Measurements from ENCODE around the gene TASOR2. TPM values are rescaled to one million over a fixed set of nuclear protein-coding genes. Genes with fewer than 3 reads are reported as not detected.
A peak's percentile ranks its signal among the peaks of the same experiment; 100 is the strongest.

TASOR2 gene
- total and polyA plus RNA-seq, 3 donors from 2014 or later = 57.5 to 161 (median 157) TPM

DNA sequence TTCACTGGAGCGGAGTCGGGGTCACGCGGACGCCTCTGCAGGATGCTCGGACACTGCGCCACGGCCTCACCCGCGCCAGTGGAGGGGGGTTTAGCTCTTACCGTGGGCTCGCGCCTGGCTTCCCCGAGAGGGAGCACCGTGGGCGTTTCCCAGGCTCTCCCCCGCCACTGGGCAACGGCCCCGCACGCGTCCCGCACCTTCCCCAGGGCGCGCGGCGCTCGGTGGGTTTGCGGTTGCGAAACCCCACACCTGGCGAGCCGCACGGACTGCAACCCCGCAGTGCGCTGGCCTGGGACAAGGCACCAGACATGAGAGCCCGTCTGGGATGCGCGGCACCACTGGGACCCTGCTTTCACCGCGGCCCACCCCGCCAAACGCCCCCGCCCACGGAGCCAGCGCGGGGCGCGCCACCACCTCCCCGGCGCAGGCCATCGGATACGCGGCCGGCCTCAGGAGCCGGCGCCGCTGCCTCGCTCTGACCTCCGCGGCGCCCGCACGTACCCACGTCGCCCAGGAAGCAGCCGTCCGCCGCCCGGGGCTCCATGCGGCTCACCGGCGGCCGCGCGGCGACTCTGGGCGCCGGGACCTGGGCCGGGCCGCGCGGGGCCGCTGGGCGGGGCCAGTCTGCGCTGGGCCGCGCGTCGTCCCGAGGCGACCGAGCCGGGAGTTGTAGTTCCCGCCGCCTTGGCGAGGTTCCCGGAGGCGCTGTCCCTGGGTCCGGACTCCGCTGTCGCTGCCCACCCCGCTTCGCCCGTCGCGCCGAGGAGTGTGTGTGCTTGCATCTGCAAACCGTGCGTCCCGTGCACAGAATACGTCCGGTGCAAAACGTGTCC, 18.4 kb upstream of the TASOR2 start, which contains the start of gene ASB13:
TSS of gene ASB13 (minus strand) at position 588 of the 833 bp plus-strand sequence. CDS start at position 544, 44 bp downstream.
- 0 to 5% methylated on average over 8 to 61 of the region's 112 CpGs for WGBS, 2 donors
- no peaks in the 10 kb centered on the region for H3K36me3 ChIP-seq (ENCODE audit: low read depth, missing control alignments)
- intact Hi-C loops (cut with DNase I; ENCODE audit: low total_unique reads) = no loop called here
- peaks cover 2% of the 10 kb centered on the region for H3K4me1 ChIP-seq
- H3K27ac ChIP-seq = peak within 1 kb of the TSS; percentile 76 to 87
- H3K9me3 ChIP-seq = no peaks in the 10 kb centered on the region
- TF ChIP-seq POLR2A (IDR thresholded peaks at IDR 0.05) = no peak
- TF ChIP-seq, protein P1, sequence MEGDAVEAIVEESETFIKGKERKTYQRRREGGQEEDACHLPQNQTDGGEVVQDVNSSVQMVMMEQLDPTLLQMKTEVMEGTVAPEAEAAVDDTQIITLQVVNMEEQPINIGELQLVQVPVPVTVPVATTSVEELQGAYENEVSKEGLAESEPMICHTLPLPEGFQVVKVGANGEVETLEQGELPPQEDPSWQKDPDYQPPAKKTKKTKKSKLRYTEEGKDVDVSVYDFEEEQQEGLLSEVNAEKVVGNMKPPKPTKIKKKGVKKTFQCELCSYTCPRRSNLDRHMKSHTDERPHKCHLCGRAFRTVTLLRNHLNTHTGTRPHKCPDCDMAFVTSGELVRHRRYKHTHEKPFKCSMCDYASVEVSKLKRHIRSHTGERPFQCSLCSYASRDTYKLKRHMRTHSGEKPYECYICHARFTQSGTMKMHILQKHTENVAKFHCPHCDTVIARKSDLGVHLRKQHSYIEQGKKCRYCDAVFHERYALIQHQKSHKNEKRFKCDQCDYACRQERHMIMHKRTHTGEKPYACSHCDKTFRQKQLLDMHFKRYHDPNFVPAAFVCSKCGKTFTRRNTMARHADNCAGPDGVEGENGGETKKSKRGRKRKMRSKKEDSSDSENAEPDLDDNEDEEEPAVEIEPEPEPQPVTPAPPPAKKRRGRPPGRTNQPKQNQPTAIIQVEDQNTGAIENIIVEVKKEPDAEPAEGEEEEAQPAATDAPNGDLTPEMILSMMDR (IDR thresholded peaks at IDR 0.05) = no peak
- H3K4me3 ChIP-seq = peak within 1 kb of the TSS; percentile 87 to 89
- no peaks in the 10 kb centered on the region for H3K27me3 ChIP-seq
- peak; percentile 74 for DNase-seq

DNA sequence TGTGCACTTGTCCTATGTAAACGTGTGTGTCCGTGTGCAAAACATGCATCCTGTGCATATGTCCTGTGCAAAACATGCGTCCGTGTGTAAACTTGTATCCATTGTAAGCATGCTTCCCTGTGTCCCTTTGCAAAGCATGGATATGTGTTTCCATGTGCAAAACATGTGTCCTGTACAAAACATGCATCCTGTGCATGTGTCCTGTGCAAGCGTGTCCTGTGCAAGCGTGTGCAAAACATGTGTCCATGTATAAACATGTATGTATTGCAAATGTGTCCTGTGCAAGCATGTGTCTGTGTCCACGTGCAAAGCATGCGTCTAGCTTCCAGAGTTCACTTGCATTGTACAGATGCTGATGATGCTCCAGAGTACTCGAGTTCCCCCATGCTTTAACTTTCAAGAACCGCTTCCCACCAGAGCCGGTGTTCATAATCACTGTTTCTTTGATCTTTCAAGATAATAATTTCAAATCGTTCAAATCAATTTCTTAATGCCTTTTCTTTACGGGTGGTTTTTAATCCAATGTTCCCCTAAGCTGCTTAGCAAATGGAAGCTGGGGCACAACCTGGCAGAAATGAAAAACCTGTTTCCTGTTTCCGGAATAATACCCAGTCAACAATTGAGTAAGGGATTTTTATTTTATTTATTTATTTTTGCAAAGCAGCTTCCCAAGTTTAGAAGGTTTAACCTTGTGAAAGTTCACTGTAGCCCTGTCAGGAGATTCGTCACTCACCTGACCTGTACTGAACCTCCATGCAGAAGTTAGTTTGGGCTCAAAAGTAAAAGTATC, 17.6 kb upstream of the TASOR2 start:
- WGBS, 2 donors = 30 to 37% methylated on average over 15 of the region's 15 CpGs
- no peak overlapping the region for H3K27ac ChIP-seq
- intact Hi-C loops (cut with DNase I; ENCODE audit: low total_unique reads) = no loop called here
- DNase-seq = no peak
- no peaks in the 10 kb centered on the region for H3K9me3 ChIP-seq
- no peaks in the 10 kb centered on the region for H3K36me3 ChIP-seq (ENCODE audit: low read depth, missing control alignments)
- TF ChIP-seq, protein P1 (IDR thresholded peaks at IDR 0.05) = no peak
- no peak for TF ChIP-seq POLR2A (IDR thresholded peaks at IDR 0.05)
- no peaks in the 10 kb centered on the region for H3K27me3 ChIP-seq
- peak overlapping the region; percentile 87 to 89 for H3K4me3 ChIP-seq
- H3K4me1 ChIP-seq = no peaks in the 10 kb centered on the region

DNA sequence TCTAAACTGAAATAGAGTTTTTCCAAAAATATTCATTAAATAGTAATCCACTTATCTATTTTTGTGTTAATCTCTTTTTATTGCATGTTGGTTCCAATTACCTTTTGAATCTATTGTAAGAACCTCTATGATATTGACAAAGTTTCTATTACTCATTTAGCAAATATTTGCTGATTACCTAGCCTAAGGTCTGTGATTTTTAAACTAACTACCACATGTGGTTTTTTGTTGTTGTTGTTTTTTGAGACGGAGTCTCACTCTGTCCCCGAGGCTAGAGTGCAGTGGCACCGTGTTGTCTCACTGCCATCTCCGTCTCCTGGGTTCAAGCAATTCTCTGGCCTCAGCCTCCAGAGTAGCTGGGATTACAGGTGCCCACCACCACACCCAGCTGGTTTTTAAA, 16.2 kb upstream of the TASOR2 start:
- no peak overlapping the region for H3K4me3 ChIP-seq
- no peaks in the 10 kb centered on the region for H3K27me3 ChIP-seq
- TF ChIP-seq, protein P1 (IDR thresholded peaks at IDR 0.05) = no peak
- TF ChIP-seq POLR2A (IDR thresholded peaks at IDR 0.05) = no peak
- no peaks in the 10 kb centered on the region for H3K4me1 ChIP-seq
- no peak for DNase-seq
- no peak overlapping the region for H3K27ac ChIP-seq
- WGBS, 2 donors = 87 to 91% methylated on average over 4 of the region's 4 CpGs
- no peaks in the 10 kb centered on the region for H3K9me3 ChIP-seq
- intact Hi-C loops (cut with DNase I; ENCODE audit: low total_unique reads) = no loop called here
- no peaks in the 10 kb centered on the region for H3K36me3 ChIP-seq (ENCODE audit: low read depth, missing control alignments)

DNA sequence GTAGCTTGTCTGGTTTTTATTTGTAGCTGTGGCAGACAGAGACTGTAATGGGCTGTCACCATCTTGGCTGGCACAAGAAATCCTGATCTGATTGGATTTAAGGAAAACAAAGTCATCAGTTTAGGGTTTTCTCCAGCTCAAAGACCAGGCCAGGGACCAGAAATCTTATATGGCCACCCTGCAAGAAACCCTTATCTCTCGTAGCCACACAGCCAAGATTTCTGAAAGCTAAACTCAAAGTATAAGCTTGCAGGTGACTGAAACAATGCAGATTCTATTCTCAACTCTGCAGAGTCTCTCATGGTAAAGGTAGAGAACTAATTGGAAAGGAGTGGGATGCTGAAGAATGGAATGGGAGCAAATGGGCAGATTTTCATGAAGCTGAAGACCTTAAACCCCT, 15.0 kb upstream of the TASOR2 start:
- DNase-seq = no peak
- H3K4me1 ChIP-seq = no peaks in the 10 kb centered on the region
- H3K9me3 ChIP-seq = no peaks in the 10 kb centered on the region
- no peak for TF ChIP-seq POLR2A (IDR thresholded peaks at IDR 0.05)
- TF ChIP-seq, protein P1 (IDR thresholded peaks at IDR 0.05) = no peak
- intact Hi-C loops (cut with DNase I; ENCODE audit: low total_unique reads) = no loop called here
- no peaks in the 10 kb centered on the region for H3K27me3 ChIP-seq
- no peak overlapping the region for H3K27ac ChIP-seq
- H3K4me3 ChIP-seq = no peak overlapping the region
- H3K36me3 ChIP-seq (ENCODE audit: low read depth, missing control alignments) = no peaks in the 10 kb centered on the region
- 80 to 95% methylated on average over 1 of the region's 1 CpG for WGBS, 2 donors

All from testis (tissue), 3 donors.